ENCODE results near the gene BCR. TPM values are rescaled to one million over a fixed set of nuclear protein-coding genes. Genes with fewer than 3 reads are reported as not detected.

Gene BCR
- total and polyA plus RNA-seq, 2 of the 13 experiments (the other 11 are each of a cell fraction or from before 2014, with no cell fraction given): 19.9 to 33.6 TPM

DNA sequence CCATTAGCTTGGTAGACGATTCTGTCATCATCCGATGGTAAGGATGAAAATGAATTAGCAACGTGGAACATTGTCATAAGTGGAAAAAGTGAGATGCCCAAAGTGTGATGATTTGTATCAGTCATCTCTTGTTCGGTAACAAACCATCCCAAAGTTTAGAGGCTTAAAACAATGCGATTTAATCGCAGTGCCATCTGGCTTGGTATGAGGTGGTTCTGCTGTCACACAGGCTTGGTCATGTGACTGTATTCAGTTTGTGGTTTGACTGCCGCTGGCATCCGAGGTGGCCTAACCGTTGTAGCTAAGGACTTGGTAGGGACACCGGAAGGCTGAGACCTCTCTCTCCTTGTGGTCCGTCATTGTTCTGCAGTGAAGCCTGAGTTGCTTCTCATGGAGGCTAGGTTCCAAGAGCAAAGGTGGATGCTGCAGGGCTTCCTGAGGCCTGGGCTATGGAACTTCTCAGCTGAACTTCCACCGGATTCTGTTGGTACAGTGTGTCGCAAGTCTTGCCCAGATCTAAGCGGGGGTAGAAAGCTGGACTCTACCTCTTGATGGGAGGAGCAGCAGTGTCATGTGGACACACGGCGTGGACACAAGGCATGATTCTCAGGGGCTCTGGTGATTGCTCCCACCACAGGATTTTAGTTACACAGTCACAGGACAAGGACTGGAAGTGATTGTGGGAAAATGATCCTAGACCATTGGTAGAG is 36.3 kb downstream of the BCR start:
- 0 out of 2 replicates have a peak overlapping the region, but pooled peaks have one; percentile 4 for H3K9ac ChIP-seq (ENCODE audit: insufficient read depth, low read depth, low read length)
- ATAC-seq (peak; percentile 89), FAIRE-seq (peak; percentile 99), DNase-seq (ENCODE audit: low spot score) (peak; percentile 92)
- peaks cover 1 to 8% of the 10 kb centered on the region in 2 experiments; a peak in 3 of 5 replicates for H3K36me3 ChIP-seq (replicated peaks in 1 of 2; ENCODE audit: control insufficient read depth in 1 of 2, insufficient read depth in 2 of 2, low read length in 2 of 2)
- peak overlapping the region in 1 of 3 experiments; percentile 51; a peak in 2 of 6 replicates for H3K4me3 ChIP-seq (replicated peaks in 1 of 3; ENCODE audit: insufficient read depth in 1 of 3, low read depth in 2 of 3, low read length in 3 of 3)
- no TSS peak for BruUV-seq (replicated peaks)
- H3K27ac ChIP-seq (ENCODE audit: extremely low read length, insufficient read depth, low read length): peak overlapping the region; percentile 73
- H3K9me3 ChIP-seq (ENCODE audit: low read length): no peaks in the 10 kb centered on the region
- H3K79me2 ChIP-seq (ENCODE audit: insufficient read depth, low read length): peaks cover 91% of the 10 kb centered on the region
- H3K27me3 ChIP-seq (ENCODE audit: control insufficient read depth in 1 of 2, insufficient read depth in 2 of 2, low read length in 2 of 2): no peaks in the 10 kb centered on the region
- peaks cover 44% of the 10 kb centered on the region for H4K20me1 ChIP-seq (ENCODE audit: insufficient read depth, low read length)
- H2AFZ ChIP-seq (ENCODE audit: low read length): no peak overlapping the region
- WGBS (ENCODE audit: low lambda C conversion rate): 16% methylated on average over 11 of the region's 16 CpGs
- in situ Hi-C loops (cut with HindIII; ENCODE audit: extremely low pct_ligation_motif_present, low pct_unique_long_range_greater_than_20kb): loop anchor here (5.0 kb wide), 1 partner anchor 34 kb away; the partner anchor contains the start of gene BCR
- H3K4me1 ChIP-seq (ENCODE audit: insufficient read depth, low read length): peaks cover 60% of the 10 kb centered on the region
- peak overlapping the region; percentile 75 for H3K4me2 ChIP-seq (ENCODE audit: low read depth, low read length)
- ChIA-PET CTCF (ENCODE audit: low intra/inter-chr PET ratio, low total read pairs) (interaction anchor here (1.0 kb wide), 1 partner anchor 73 kb away, joined by 3 read pairs; no protein-coding TSS in a partner anchor), POLR2A (no interaction called here)
- intact Hi-C loops (cut with micrococcal nuclease; ENCODE audit: unreplicated experiment): loop anchor here (2.0 to 5.0 kb wide), 2 partner anchors 36 kb away; partner anchors contain the start of gene BCR
- TF ChIP-seq REL (CRISPR knock-in tag; conservative IDR thresholded peaks at IDR 0.05): no peak
- peak; percentile 88 for TF ChIP-seq HNF4G (IDR thresholded peaks at IDR 0.05; ENCODE audit: borderline replicate concordance, low read depth, low read length)
- no peak; the same call in 1 of the 2 replicates for TF ChIP-seq HNF4G (CRISPR knock-in tag; IDR thresholded peaks at IDR 0.05; ENCODE audit: borderline replicate concordance, low read depth)
- peak; percentile 36; the same call in 1 of the 2 replicates for TF ChIP-seq SOX5 (CRISPR knock-in tag; IDR thresholded peaks at IDR 0.05; ENCODE audit: borderline replicate concordance)
- no peak for TF ChIP-seq CHCHD3 (CRISPR knock-in tag; IDR thresholded peaks at IDR 0.05)
- TF ChIP-seq IRF2 (CRISPR knock-in tag; IDR thresholded peaks at IDR 0.05): peak; percentile 43; the same call in 1 of the 2 replicates
- TF ChIP-seq ADNP (CRISPR knock-in tag; IDR thresholded peaks at IDR 0.05): 0 out of 2 replicates have a peak, but pooled peaks have one; percentile 41
- no peak for TF ChIP-seq ZNF136 (CRISPR knock-in tag; IDR thresholded peaks at IDR 0.05; ENCODE audit: low read depth)
- TF ChIP-seq, protein P1, sequence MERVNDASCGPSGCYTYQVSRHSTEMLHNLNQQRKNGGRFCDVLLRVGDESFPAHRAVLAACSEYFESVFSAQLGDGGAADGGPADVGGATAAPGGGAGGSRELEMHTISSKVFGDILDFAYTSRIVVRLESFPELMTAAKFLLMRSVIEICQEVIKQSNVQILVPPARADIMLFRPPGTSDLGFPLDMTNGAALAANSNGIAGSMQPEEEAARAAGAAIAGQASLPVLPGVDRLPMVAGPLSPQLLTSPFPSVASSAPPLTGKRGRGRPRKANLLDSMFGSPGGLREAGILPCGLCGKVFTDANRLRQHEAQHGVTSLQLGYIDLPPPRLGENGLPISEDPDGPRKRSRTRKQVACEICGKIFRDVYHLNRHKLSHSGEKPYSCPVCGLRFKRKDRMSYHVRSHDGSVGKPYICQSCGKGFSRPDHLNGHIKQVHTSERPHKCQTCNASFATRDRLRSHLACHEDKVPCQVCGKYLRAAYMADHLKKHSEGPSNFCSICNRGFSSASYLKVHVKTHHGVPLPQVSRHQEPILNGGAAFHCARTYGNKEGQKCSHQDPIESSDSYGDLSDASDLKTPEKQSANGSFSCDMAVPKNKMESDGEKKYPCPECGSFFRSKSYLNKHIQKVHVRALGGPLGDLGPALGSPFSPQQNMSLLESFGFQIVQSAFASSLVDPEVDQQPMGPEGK (CRISPR knock-in tag; IDR thresholded peaks at IDR 0.05): peak; percentile 86
- TF ChIP-seq FOXK1 (CRISPR knock-in tag; IDR thresholded peaks at IDR 0.05; ENCODE audit: borderline replicate concordance, low read depth): peak; percentile 48; the same call in 1 of the 2 replicates
- TF ChIP-seq ZNF749 (CRISPR knock-in tag; IDR thresholded peaks at IDR 0.05; ENCODE audit: borderline replicate concordance): no peak
- peak; percentile 47; the same call in 1 of the 2 replicates for TF ChIP-seq MEIS2 (CRISPR knock-in tag; IDR thresholded peaks at IDR 0.05)
- peak; percentile 60; the same call in 1 of the 2 replicates for TF ChIP-seq ZNF788 (CRISPR knock-in tag; IDR thresholded peaks at IDR 0.05; ENCODE audit: borderline replicate concordance)
- TF ChIP-seq REPIN1 (CRISPR knock-in tag; IDR thresholded peaks at IDR 0.05; ENCODE audit: borderline replicate concordance, low read depth): peak; percentile 79; the same call in 1 of the 2 replicates
- peak; percentile 33; a peak in 1 of 4 replicates for TF ChIP-seq POLR2A (IDR thresholded peaks at IDR 0.05; ENCODE audit: insufficient read depth in 1 of 2, low read depth in 2 of 2, low read length in 2 of 2)
- peak; percentile 60; the same call in 1 of the 2 replicates for TF ChIP-seq ARNTL (CRISPR knock-in tag; IDR thresholded peaks at IDR 0.05)
- no peak for TF ChIP-seq LCORL (IDR thresholded peaks at IDR 0.05)
- TF ChIP-seq LCORL (CRISPR knock-in tag; IDR thresholded peaks at IDR 0.05): peak; percentile 94
- TF ChIP-seq KMT2B (CRISPR knock-in tag; IDR thresholded peaks at IDR 0.05): 0 out of 2 replicates have a peak, but pooled peaks have one; percentile 21
- TF ChIP-seq SMARCE1 (IDR thresholded peaks at IDR 0.05; ENCODE audit: borderline replicate concordance): no peak
- no peak for TF ChIP-seq SOX13 (IDR thresholded peaks at IDR 0.05)
- TF ChIP-seq SOX13 (CRISPR knock-in tag; conservative IDR thresholded peaks at IDR 0.05 in 1 of 2, IDR thresholded peaks at IDR 0.05 in 1 of 2): peak in 1 of 2 experiments; percentile 64; a peak in 1 of 4 replicates
- peak; percentile 30 for TF ChIP-seq SKI (IDR thresholded peaks at IDR 0.05; ENCODE audit: partially characterized antibody)
- TF ChIP-seq, protein P2, sequence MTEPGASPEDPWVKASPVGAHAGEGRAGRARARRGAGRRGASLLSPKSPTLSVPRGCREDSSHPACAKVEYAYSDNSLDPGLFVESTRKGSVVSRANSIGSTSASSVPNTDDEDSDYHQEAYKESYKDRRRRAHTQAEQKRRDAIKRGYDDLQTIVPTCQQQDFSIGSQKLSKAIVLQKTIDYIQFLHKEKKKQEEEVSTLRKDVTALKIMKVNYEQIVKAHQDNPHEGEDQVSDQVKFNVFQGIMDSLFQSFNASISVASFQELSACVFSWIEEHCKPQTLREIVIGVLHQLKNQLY (CRISPR knock-in tag; IDR thresholded peaks at IDR 0.05): peak; percentile 87
